H1 (cell line): ENCODE measurements around the gene RAD18. TPM values are rescaled to one million over a fixed set of nuclear protein-coding genes. Genes with fewer than 3 reads are reported as not detected.

ENCODE experiments used
- CTCF ChIA-PET: fragments of 300-600 bp; sonication (Branson Sonifier 250); formaldehyde crosslinking; loops from one replicate; lab custom pipeline; 2021; ENCODE audit not compliant: partially characterized antibody; lab: Charles Lee
- POLR2A ChIA-PET: fragments of 300-600 bp; sonication (Branson Sonifier 250); formaldehyde crosslinking; loops from one replicate; lab custom pipeline; 2021; ENCODE audit warnings: inconsistent platforms; ENCODE audit not compliant: partially characterized antibody; lab: Charles Lee
- DNase-seq, 2 experiments: peaks; one replicate each; pipeline versions ENCODE4 v3.0.0 to v3.0.0-alpha.2; 2010 to 2022; ENCODE audit warnings: low spot score in 2 of 2, low read depth in 1 of 2, mixed read lengths in 1 of 2
- FAIRE-seq: peaks from 2 replicates; lab custom pipeline; 2011; peaks lifted over from hg19 to GRCh38; lab: Jason Lieb, UNC
- H2AFZ ChIP-seq: 2 replicates; pipeline ENCODE4 v1.8.1; 2012; ENCODE audit warnings: low read length, inconsistent platforms
- H2AK5ac ChIP-seq: 2 replicates; pipeline ENCODE4 v1.6.1; 2013; ENCODE audit warnings: low read depth, low read length
- H2BK120ac ChIP-seq: replicated peaks from 2 replicates; pipeline ENCODE3; 2013; ENCODE audit warnings: low read depth, low read length, inconsistent platforms
- H2BK12ac ChIP-seq: 2 replicates; pipeline ENCODE4 v1.6.1; 2013; ENCODE audit warnings: low read depth, low read length
- H2BK15ac ChIP-seq: 2 replicates; pipeline ENCODE4 v1.6.1; 2013; ENCODE audit warnings: low read length
- H2BK20ac ChIP-seq: 2 replicates; pipeline ENCODE4 v1.6.1; 2013; ENCODE audit warnings: low read length
- H2BK5ac ChIP-seq: 2 replicates; pipeline ENCODE4 v1.6.1; 2013; ENCODE audit warnings: low read depth, low read length
- H3K14ac ChIP-seq: 2 replicates; pipeline ENCODE4 v1.6.1; 2013; ENCODE audit warnings: inconsistent platforms; ENCODE audit not compliant: insufficient read length
- H3K18ac ChIP-seq: 2 replicates; pipeline ENCODE4 v1.6.1; 2013; ENCODE audit warnings: low read length; ENCODE audit errors: extremely low read depth
- H3K23ac ChIP-seq: 2 replicates; pipeline ENCODE4 v1.6.1; 2013; ENCODE audit warnings: inconsistent platforms; ENCODE audit not compliant: insufficient read length
- H3K23me2 ChIP-seq: 2 replicates; pipeline ENCODE4 v1.6.1; 2013; ENCODE audit warnings: low read depth, low read length
- H3K27ac ChIP-seq: 2 replicates; pipeline ENCODE4 v1.6.1; 2011; ENCODE audit warnings: low read depth, low read length, inconsistent platforms
- H3K27me3 ChIP-seq, 4 experiments: replicated peaks in 1 of 4; 1 replicate in 1 of 4; 2 replicates in 3 of 4; pipeline versions ENCODE4 v1.6.1 to v1.8.1; 2011 to 2013; ENCODE audit warnings: low read length in 3 of 4, mild to moderate bottlenecking in 3 of 4, inconsistent platforms in 2 of 4, mixed read lengths in 2 of 4, moderate library complexity in 1 of 4; ENCODE audit not compliant: control insufficient read depth in 3 of 4, insufficient read depth in 3 of 4; ENCODE audit errors: extremely low read depth in 1 of 4
- H3K36me3 ChIP-seq, 4 experiments: 2 replicates each; pipeline versions ENCODE4 v1.6.1 to v1.8.1; 2011 to 2013; ENCODE audit warnings: mild to moderate bottlenecking in 4 of 4, low read length in 3 of 4, moderate library complexity in 2 of 4, control low read depth in 1 of 4, inconsistent platforms in 1 of 4; ENCODE audit not compliant: insufficient read depth in 4 of 4, control insufficient read depth in 2 of 4
- H3K4ac ChIP-seq: replicated peaks from 2 replicates; pipeline ENCODE3; 2013; ENCODE audit warnings: low read length, low read depth, mixed read lengths, inconsistent platforms; ENCODE audit not compliant: insufficient read length
- H3K4me1 ChIP-seq, 4 experiments: replicated peaks in 1 of 4; 1 replicate in 1 of 4; 2 replicates in 3 of 4; pipeline versions ENCODE4 v1.6.1 to v1.8.1; 2011 to 2013; ENCODE audit warnings: low read length in 3 of 4, inconsistent platforms in 2 of 4, mixed read lengths in 1 of 4; ENCODE audit not compliant: insufficient read depth in 4 of 4, control insufficient read depth in 3 of 4
- H3K4me2 ChIP-seq, 2 experiments: 2 replicates each; pipeline versions ENCODE4 v1.6.1 to v1.8.1; 2011 to 2013; ENCODE audit warnings: low read depth in 2 of 2, low read length in 2 of 2, control low read depth in 1 of 2, inconsistent platforms in 1 of 2, mild to moderate bottlenecking in 1 of 2; ENCODE audit not compliant: insufficient read depth in 1 of 2
- H3K4me3 ChIP-seq, 4 experiments: fragments of 200-600, 300-600 bp in 1 of 4; sonication (generic), shearing (Covaris generic), sonication (Bioruptor Twin) in 1 of 4; 2 replicates each; pipeline versions ENCODE4 v1.5.1 to v1.8.1; 2011 to 2016; ENCODE audit warnings: low read length in 4 of 4, low read depth in 3 of 4, control low read depth in 2 of 4, inconsistent platforms in 2 of 4, mild to moderate bottlenecking in 2 of 4, mixed read lengths in 1 of 4, moderate library complexity in 1 of 4; ENCODE audit not compliant: insufficient read depth in 2 of 4; ENCODE audit errors: extremely low read depth in 1 of 4
- H3K56ac ChIP-seq: replicated peaks from 2 replicates; pipeline ENCODE3; 2013; ENCODE audit warnings: low read depth, mild to moderate bottlenecking, mixed read lengths, low read length, inconsistent platforms; ENCODE audit not compliant: insufficient read length
- H3K79me1 ChIP-seq: 2 replicates; pipeline ENCODE4 v1.6.1; 2013; ENCODE audit warnings: low read depth, low read length, control low read depth
- H3K79me2 ChIP-seq, 2 experiments: 2 replicates each; pipeline versions ENCODE4 v1.6.1 to v1.8.1; 2012 to 2013; ENCODE audit warnings: low read length in 2 of 2, mild to moderate bottlenecking in 2 of 2, inconsistent platforms in 1 of 2; ENCODE audit not compliant: insufficient read depth in 2 of 2, control insufficient read depth in 1 of 2
- H3K9ac ChIP-seq, 4 experiments: replicated peaks in 1 of 4; 1 replicate in 1 of 4; 2 replicates in 3 of 4; pipeline versions ENCODE4 v1.6.1 to v1.8.1; 2011 to 2013; ENCODE audit warnings: low read depth in 3 of 4, low read length in 3 of 4, control low read depth in 2 of 4, mild to moderate bottlenecking in 2 of 4, moderate library complexity in 2 of 4, inconsistent platforms in 1 of 4; ENCODE audit errors: extremely low read depth in 1 of 4
- H3K9me3 ChIP-seq, 2 experiments: 2 replicates each; pipeline versions ENCODE4 v1.6.1 to v1.8.1; 2012 to 2013; ENCODE audit warnings: mild to moderate bottlenecking in 2 of 2, moderate library complexity in 2 of 2, control low read depth in 1 of 2, inconsistent platforms in 1 of 2, low read depth in 1 of 2, low read length in 1 of 2, mixed read lengths in 1 of 2; ENCODE audit not compliant: insufficient read depth in 2 of 2
- H4K20me1 ChIP-seq, 2 experiments: replicated peaks in 1 of 2; 2 replicates each; pipeline versions ENCODE3 to v1.8.1; 2011 to 2013; ENCODE audit warnings: inconsistent platforms in 2 of 2, low read length in 2 of 2, mild to moderate bottlenecking in 1 of 2; ENCODE audit not compliant: insufficient read depth in 2 of 2, control insufficient read depth in 1 of 2
- H4K5ac ChIP-seq: 2 replicates; pipeline ENCODE4 v1.6.1; 2013; ENCODE audit warnings: low read length, low read depth, mixed read lengths, inconsistent platforms; ENCODE audit not compliant: insufficient read length
- H4K8ac ChIP-seq: 2 replicates; pipeline ENCODE4 v1.8.0; 2013; ENCODE audit warnings: mild to moderate bottlenecking, moderate library complexity, low read length, inconsistent platforms; ENCODE audit not compliant: insufficient read depth; ENCODE audit errors: extremely low read depth
- H4K91ac ChIP-seq: replicated peaks from 2 replicates; pipeline ENCODE3; 2013; ENCODE audit warnings: low read length, mixed read lengths, inconsistent platforms; ENCODE audit not compliant: insufficient read length
- KDM1A ChIP-seq: fragments of 200-600, 300-600 bp; sonication (generic); IDR thresholded peaks from 2 replicates; pipeline ENCODE4 v1.7.1; 2016; ENCODE audit warnings: mild to moderate bottlenecking, low read length, borderline replicate concordance
- MAFK ChIP-seq: IDR thresholded peaks from 2 replicates; pipeline ENCODE4 v1.6.1; 2012; ENCODE audit warnings: low read depth, mild to moderate bottlenecking, improper control_type of control experiment, low read length
- NRF1 ChIP-seq: IDR thresholded peaks from 2 replicates; pipeline ENCODE4 v1.6.1; 2011; ENCODE audit warnings: mild to moderate bottlenecking, low read depth, low read length, improper control_type of control experiment
- SIRT6 ChIP-seq: IDR thresholded peaks from one replicate; pipeline ENCODE4 v1.7.1; 2012; ENCODE audit warnings: low read length, inconsistent platforms
- SIX5 ChIP-seq: IDR thresholded peaks from 2 replicates; pipeline ENCODE4 v1.6.1; 2011; ENCODE audit warnings: mild to moderate bottlenecking, low read depth, low read length
- SP1 ChIP-seq: IDR thresholded peaks from 2 replicates; pipeline ENCODE4 v1.6.1; 2011; ENCODE audit warnings: low read depth, low read length
- SP4 ChIP-seq: IDR thresholded peaks from 2 replicates; pipeline ENCODE4 v1.6.1; 2012; ENCODE audit warnings: low read length, inconsistent platforms
- YY1 ChIP-seq: IDR thresholded peaks from 2 replicates; pipeline ENCODE4 v1.6.1; 2011; ENCODE audit warnings: low read depth, mild to moderate bottlenecking, low read length
- WGBS, 2 experiments: shearing (Covaris generic) in 1 of 2; methylation state at CpG; one replicate each; pipeline versions ENCODE4 v1.1.6 to v1.1.7; 2013 to 2015; ENCODE audit warnings: low lambda C conversion rate in 2 of 2, mixed read lengths in 2 of 2, inconsistent platforms in 1 of 2, low coverage in 1 of 2, missing lambda C conversion rate in 1 of 2; ENCODE audit not compliant: insufficient replicate concordance in 2 of 2, insufficient coverage in 1 of 2, insufficient read length in 1 of 2; ENCODE audit errors: extremely low coverage in 1 of 2, missing lambda C conversion rate in 1 of 2; 5-methylcytosine and 5-hydroxymethylcytosine counted together
- polyA plus RNA-seq, 7 experiments: library from polyadenylated mRNA; depleted of rRNA in 3 of 7; stranded (reverse) in 5 of 7; unstranded in 2 of 7; fragments of >200 nt in 5 of 7; fragments of 200-250 nt in 2 of 7; gene quantifications; 1 replicate in 5 of 7; 2 replicates in 1 of 7; 4 replicates in 1 of 7; pipeline versions ENCODE4 v1.2.1 to v1.2.3, GENCODE V29; 2011 to 2013; ENCODE audit warnings: missing spikeins in 2 of 7, mixed read lengths in 2 of 7
- total RNA-seq: library from RNA; stranded (reverse); fragmentation: NEBNext Ultra II Directional; extraction: Animal tissue kit (Norgen Biotek cat#: 25700); gene quantifications from 2 replicates; pipeline ENCODE4 v1.2.1, GENCODE V29; 2021
- TF ChIP-seq, protein P1 (sequence below): IDR thresholded peaks from 2 replicates; pipeline ENCODE4 v1.6.1; 2012; ENCODE audit warnings: inconsistent platforms

The RAD18 gene
- total and polyA plus RNA-seq, 2 of the 8 experiments (the other 6 are each of a cell fraction or from before 2014, with no cell fraction given) = 13.0 to 23.2 TPM

DNA sequence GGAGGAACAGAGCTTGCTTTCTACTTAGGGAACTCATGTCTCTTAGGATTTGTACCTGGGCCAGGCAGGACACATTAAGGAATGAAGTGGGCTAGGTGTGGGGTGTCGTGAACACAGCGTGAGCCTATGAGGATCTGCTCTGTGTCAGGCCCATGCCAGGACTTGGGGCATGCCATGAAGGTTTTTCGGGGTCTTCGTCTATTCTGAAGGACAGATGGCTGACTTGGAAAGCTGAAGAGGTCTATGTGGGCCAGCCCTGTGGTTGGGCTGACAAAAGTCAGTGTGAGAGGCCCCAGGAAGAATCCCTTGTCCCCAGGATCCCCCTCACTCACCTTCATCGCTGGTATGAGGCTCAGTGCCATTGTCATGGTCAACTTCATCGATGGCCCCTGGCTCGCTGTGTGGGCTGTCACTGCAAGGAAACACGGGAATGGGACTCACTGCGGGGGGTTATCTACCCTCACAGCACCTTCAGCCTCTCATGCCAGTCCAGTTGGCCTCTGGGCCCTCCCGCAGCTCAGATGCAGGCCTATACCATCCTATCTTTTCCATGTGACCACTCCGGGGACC lies 46.8 kb upstream of the RAD18 start:
- Histone ChIP-seq H2BK120ac (no peak overlapping the region), H3K79me1 (no peaks in the 10 kb centered on the region), H3K4me2 (no peak overlapping the region), H3K18ac (no peak overlapping the region), H3K27ac (no peak overlapping the region), H4K91ac (no peak overlapping the region), H3K79me2 (no peaks in the 10 kb centered on the region), H3K14ac (no peak overlapping the region), H3K23ac (no peak overlapping the region), H2BK15ac (no peak overlapping the region), H4K5ac (no peak overlapping the region), H3K36me3 (no peaks in the 10 kb centered on the region; a peak in 2 of 8 replicates), H2AK5ac (no peak overlapping the region), H3K56ac (no peak overlapping the region), H3K27me3 (no peaks in the 10 kb centered on the region), H4K8ac (no peak overlapping the region), H3K9me3 (no peaks in the 10 kb centered on the region), H2BK5ac (no peak overlapping the region), H3K4ac (no peak overlapping the region), H2AFZ (no peak overlapping the region), H2BK20ac (no peak overlapping the region), H2BK12ac (no peak overlapping the region), H4K20me1 (no peaks in the 10 kb centered on the region), H3K4me3 (no peak overlapping the region), H3K9ac (no peak overlapping the region), H3K23me2 (no peaks in the 10 kb centered on the region), H3K4me1 (peaks cover 1 to 4% (median 2%) of the 10 kb centered on the region in 4 experiments; a peak in 4 of 7 replicates)
- DNase-seq = no peak
- ChIA-PET POLR2A (no interaction called here), CTCF (interaction anchor here (0.7 to 5.1 kb wide), 8 partner anchors 10 to 292 kb away, joined by 3 to 40 read pairs (median 4); no protein-coding TSS in a partner anchor)
- 86% methylated on average over 11 of the region's 11 CpGs; no CpG with 5 or more reads in 1 of the 2 experiments for WGBS, 2 experiments
- FAIRE-seq = no peak
- no peak for TF ChIP-seq SP4
- no peak for TF ChIP-seq SIX5
- TF ChIP-seq, protein P1, sequence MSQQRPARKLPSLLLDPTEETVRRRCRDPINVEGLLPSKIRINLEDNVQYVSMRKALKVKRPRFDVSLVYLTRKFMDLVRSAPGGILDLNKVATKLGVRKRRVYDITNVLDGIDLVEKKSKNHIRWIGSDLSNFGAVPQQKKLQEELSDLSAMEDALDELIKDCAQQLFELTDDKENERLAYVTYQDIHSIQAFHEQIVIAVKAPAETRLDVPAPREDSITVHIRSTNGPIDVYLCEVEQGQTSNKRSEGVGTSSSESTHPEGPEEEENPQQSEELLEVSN = no peak
- TF ChIP-seq NRF1 = no peak
- TF ChIP-seq YY1 = no peak
- TF ChIP-seq SIRT6 = no peak
- no peak for TF ChIP-seq SP1
- TF ChIP-seq MAFK = no peak
- no peak for TF ChIP-seq KDM1A
